Stomach smooth muscle (tissue), 2 donors: ENCODE measurements around the gene BFSP1.

Source experiments
- H3K27ac ChIP-seq: one replicate; pipeline ENCODE4 v1.7.0; 2013; ENCODE audit warnings: mild to moderate bottlenecking, low read length, inconsistent platforms
- H3K27me3 ChIP-seq, 2 donors: one replicate each; pipeline ENCODE4 v1.7.0; 2013; ENCODE audit warnings: low read length in 2 of 2; ENCODE audit not compliant: insufficient read depth in 2 of 2, control insufficient read depth in 1 of 2
- H3K36me3 ChIP-seq, 2 donors: one replicate each; pipeline ENCODE4 v1.7.0; 2013; ENCODE audit warnings: low read length in 2 of 2; ENCODE audit not compliant: control insufficient read depth in 2 of 2, insufficient read depth in 2 of 2
- H3K4me1 ChIP-seq: one replicate; pipeline ENCODE4 v1.7.0; 2013; ENCODE audit warnings: low read length; ENCODE audit not compliant: control insufficient read depth, insufficient read depth
- H3K4me3 ChIP-seq, 2 donors: one replicate each; pipeline ENCODE4 v1.7.0; 2013; ENCODE audit warnings: low read length in 2 of 2
- H3K9ac ChIP-seq, 2 donors: one replicate each; pipeline ENCODE4 v1.7.0; 2013; ENCODE audit warnings: low read length in 2 of 2, mild to moderate bottlenecking in 1 of 2
- H3K9me3 ChIP-seq, 2 donors: one replicate each; pipeline ENCODE4 v1.7.0; 2013; ENCODE audit warnings: low read length in 2 of 2; ENCODE audit not compliant: control insufficient read depth in 2 of 2
- donor health status: healthy.
- donor health status: Pancreatic carcinoma.

Gene BFSP1

GRCh38 chr20:17537959-17538358 lies 6.8 kb upstream of the BFSP1 start:
- Histone ChIP-seq H3K9me3 (no peaks in the 10 kb centered on the region), H3K36me3 (no peaks in the 10 kb centered on the region), H3K4me1 (peaks cover 47% of the 10 kb centered on the region), H3K9ac (no peak overlapping the region), H3K27ac (peak overlapping the region; percentile 55), H3K4me3 (no peak overlapping the region), H3K27me3 (no peaks in the 10 kb centered on the region)

GRCh38 chr20:17536944-17537444 lies 5.8 kb upstream of the BFSP1 start:
- no peaks in the 10 kb centered on the region for H3K27me3 ChIP-seq
- no peaks in the 10 kb centered on the region for H3K9me3 ChIP-seq
- peak overlapping the region in 1 of 2 donors; percentile 54 for H3K4me3 ChIP-seq
- no peaks in the 10 kb centered on the region for H3K36me3 ChIP-seq
- H3K27ac ChIP-seq = peak overlapping the region; percentile 55
- peak overlapping the region in 1 of 2 donors; percentile 36 for H3K9ac ChIP-seq
- peaks cover 39% of the 10 kb centered on the region for H3K4me1 ChIP-seq

GRCh38 chr20:17534077-17534476 lies 2.9 kb upstream of the BFSP1 start:
- Histone ChIP-seq H3K36me3 (no peaks in the 10 kb centered on the region), H3K4me1 (peaks cover 29% of the 10 kb centered on the region), H3K27me3 (no peaks in the 10 kb centered on the region), H3K9me3 (no peaks in the 10 kb centered on the region), H3K9ac (no peak overlapping the region), H3K27ac (no peak overlapping the region), H3K4me3 (no peak overlapping the region)

GRCh38 chr20:17533396-17533795 lies 2.2 kb upstream of the BFSP1 start:
- no peaks in the 10 kb centered on the region for H3K9me3 ChIP-seq
- peaks cover 22% of the 10 kb centered on the region for H3K4me1 ChIP-seq
- H3K27ac ChIP-seq = no peak overlapping the region
- H3K4me3 ChIP-seq = no peak overlapping the region
- H3K36me3 ChIP-seq = no peaks in the 10 kb centered on the region
- no peaks in the 10 kb centered on the region for H3K27me3 ChIP-seq
- H3K9ac ChIP-seq = no peak overlapping the region

- peaks cover 15% of the 10 kb centered on the region for H3K4me1 ChIP-seq
- peak overlapping the region; percentile 28 to 76 for H3K4me3 ChIP-seq
- peak overlapping the region; percentile 34 to 71 for H3K9ac ChIP-seq
- H3K9me3 ChIP-seq = no peaks in the 10 kb centered on the region
- no peaks in the 10 kb centered on the region for H3K27me3 ChIP-seq
- H3K36me3 ChIP-seq = no peaks in the 10 kb centered on the region
- peak overlapping the region; percentile 80 for H3K27ac ChIP-seq
These were observed 466 bp upstream of the BFSP1 start for GRCh38 chr20:17531665-17532025.

GRCh38 chr20:17530153-17530552 lies 1.0 kb downstream of the BFSP1 start:
- Histone ChIP-seq H3K9me3 (no peaks in the 10 kb centered on the region), H3K27ac (peak overlapping the region; percentile 80), H3K4me3 (peak overlapping the region in 1 of 2 donors; percentile 76), H3K9ac (peak overlapping the region in 1 of 2 donors; percentile 71), H3K27me3 (no peaks in the 10 kb centered on the region), H3K36me3 (no peaks in the 10 kb centered on the region), H3K4me1 (peaks cover 15% of the 10 kb centered on the region)

GRCh38 chr20:17529586-17529985 lies 1.6 kb downstream of the BFSP1 start:
- H3K27me3 ChIP-seq = no peaks in the 10 kb centered on the region
- H3K9ac ChIP-seq = no peak overlapping the region
- H3K9me3 ChIP-seq = no peaks in the 10 kb centered on the region
- H3K36me3 ChIP-seq = no peaks in the 10 kb centered on the region
- H3K4me1 ChIP-seq = peaks cover 15% of the 10 kb centered on the region
- no peak overlapping the region for H3K27ac ChIP-seq
- no peak overlapping the region for H3K4me3 ChIP-seq

GRCh38 chr20:17525650-17526049 lies 5.5 kb downstream of the BFSP1 start:
- Histone ChIP-seq H3K36me3 (no peaks in the 10 kb centered on the region), H3K9ac (no peak overlapping the region), H3K27me3 (no peaks in the 10 kb centered on the region), H3K4me3 (no peak overlapping the region), H3K27ac (no peak overlapping the region), H3K4me1 (peaks cover 5% of the 10 kb centered on the region), H3K9me3 (no peaks in the 10 kb centered on the region)

- no peaks in the 10 kb centered on the region for H3K36me3 ChIP-seq
- H3K4me1 ChIP-seq = peaks cover under 1% of the 10 kb centered on the region
- H3K9me3 ChIP-seq = no peaks in the 10 kb centered on the region
- no peak overlapping the region for H3K27ac ChIP-seq
- H3K9ac ChIP-seq = no peak overlapping the region
- H3K4me3 ChIP-seq = no peak overlapping the region
- no peaks in the 10 kb centered on the region for H3K27me3 ChIP-seq
These were observed 6.0 kb downstream of the BFSP1 start for GRCh38 chr20:17525132-17525531.

GRCh38 chr20:17524560-17524959 lies 6.6 kb downstream of the BFSP1 start:
- no peak overlapping the region for H3K4me3 ChIP-seq
- no peak overlapping the region for H3K9ac ChIP-seq
- no peaks in the 10 kb centered on the region for H3K9me3 ChIP-seq
- no peak overlapping the region for H3K27ac ChIP-seq
- no peaks in the 10 kb centered on the region for H3K4me1 ChIP-seq
- no peaks in the 10 kb centered on the region for H3K27me3 ChIP-seq
- no peaks in the 10 kb centered on the region for H3K36me3 ChIP-seq

- no peaks in the 10 kb centered on the region for H3K27me3 ChIP-seq
- no peaks in the 10 kb centered on the region for H3K4me1 ChIP-seq
- H3K4me3 ChIP-seq = no peak overlapping the region
- no peaks in the 10 kb centered on the region for H3K9me3 ChIP-seq
- H3K9ac ChIP-seq = no peak overlapping the region
- H3K27ac ChIP-seq = no peak overlapping the region
- H3K36me3 ChIP-seq = no peaks in the 10 kb centered on the region
These were observed 7.9 kb downstream of the BFSP1 start for GRCh38 chr20:17523326-17523725.
